HG02943 (cell line): Measurements from ENCODE around the gene SET.
"Not testable (repeated sequence)": the region's sequence is repeated elsewhere in the genome, so short reads cannot be mapped to it uniquely, and the experiment has no call there.

Source experiments
- ATAC-seq: cut with Tn5 transposase; IDR thresholded peaks from one replicate; pipeline ENCODE4 v1.9.1; 2021; ENCODE audit warnings: mild to moderate bottlenecking, low read depth, moderate library complexity; ENCODE audit not compliant: unreplicated experiment

The SET gene

GRCh38 chr9:128685636-128686489 lies 3.2 kb upstream of the SET start:
- ATAC-seq: no peak

GRCh38 chr9:128687453-128687852 lies 1.6 kb upstream of the SET start:
- ATAC-seq: no peak

GRCh38 chr9:128689293-128689774 lies 312 bp downstream of the SET start:
- ATAC-seq: peak; percentile 9

GRCh38 chr9:128689820-128690683 lies 1.0 kb downstream of the SET start:
- ATAC-seq: no peak

- ATAC-seq: no peak
Observed at GRCh38 chr9:128690684-128691034, 1.6 kb downstream of the SET start.

GRCh38 chr9:128693738-128694137 lies 4.7 kb downstream of the SET start:
- ATAC-seq: not testable (repeated sequence)

- no peak for ATAC-seq
Observed at GRCh38 chr9:128694344-128694743, 5.3 kb downstream of the SET start.

GRCh38 chr9:128696923-128697707 lies 8.1 kb downstream of the SET start:
- no peak for ATAC-seq

GRCh38 chr9:128699096-128699795 lies 10.2 kb downstream of the SET start:
- not testable (repeated sequence) for ATAC-seq

- ATAC-seq: no peak
Observed at GRCh38 chr9:128701227-128701854, 12.3 kb downstream of the SET start.

GRCh38 chr9:128702445-128702948 lies 13.5 kb downstream of the SET start, which contains the start of gene PKN3:
Gene PKN3, plus strand, starts transcription at chr9:128702503. Its CDS starts 413 bp downstream, at chr9:128702916.
- peak; percentile 64 for ATAC-seq

GRCh38 chr9:128702949-128703615 lies 14.1 kb downstream of the SET start:
- peak; percentile 21 for ATAC-seq

GRCh38 chr9:128703616-128704355 lies 14.8 kb downstream of the SET start:
- ATAC-seq: no peak

- no peak for ATAC-seq
Observed at GRCh38 chr9:128704356-128704670, 15.3 kb downstream of the SET start.

- ATAC-seq: no peak
Observed at GRCh38 chr9:128705051-128705965, 16.3 kb downstream of the SET start.

- ATAC-seq: no peak
Observed at GRCh38 chr9:128706045-128706444, 17.0 kb downstream of the SET start.
